HepG2 (cell line): ENCODE results near the gene PYGO2. TPM values are rescaled to one million over a fixed set of nuclear protein-coding genes. Genes with fewer than 3 reads are reported as not detected.

Experiments used
- AKAP8 ChIP-seq: sonication (generic); formaldehyde crosslinking; IDR thresholded peaks from 2 replicates; pipeline ENCODE4 v1.5.1; 2020; ENCODE audit warnings: mild to moderate bottlenecking, missing genetic modification reagents
- DPF2 ChIP-seq: sonication (generic); formaldehyde crosslinking; IDR thresholded peaks from 2 replicates; pipeline ENCODE4 v1.4.0; 2020; ENCODE audit warnings: mild to moderate bottlenecking, low read depth, missing genetic modification reagents, borderline replicate concordance
- FOXA3 ChIP-seq: IDR thresholded peaks from 2 replicates; pipeline ENCODE4 v1.6.1; 2016; ENCODE audit warnings: missing genetic modification reagents, missing compliant biosample characterization
- KAT8 ChIP-seq: IDR thresholded peaks from 2 replicates; pipeline ENCODE4 v1.6.1; 2016; ENCODE audit warnings: missing genetic modification reagents, missing compliant biosample characterization
- KLF12 ChIP-seq: sonication (generic); formaldehyde crosslinking; IDR thresholded peaks from 2 replicates; pipeline ENCODE4 v1.4.0; 2020; ENCODE audit warnings: missing genetic modification reagents, borderline replicate concordance
- NR1H2 ChIP-seq: sonication (generic); formaldehyde crosslinking; IDR thresholded peaks from 2 replicates; pipeline ENCODE4 v1.8.1; 2022; ENCODE audit warnings: low read depth, missing genetic modification reagents, borderline replicate concordance
- NRL ChIP-seq: sonication (generic); formaldehyde crosslinking; IDR thresholded peaks from 2 replicates; pipeline ENCODE4 v1.5.0; 2020; ENCODE audit warnings: missing genetic modification reagents, mild to moderate bottlenecking, moderate library complexity, borderline replicate concordance
- POLR2AphosphoS2 ChIP-seq: IDR thresholded peaks from 2 replicates; pipeline ENCODE4 v1.6.1; 2011; ENCODE audit warnings: low read depth, low read length, improper control_type of control experiment
- RARA ChIP-seq: IDR thresholded peaks from 2 replicates; pipeline ENCODE4 v1.6.1; 2016; ENCODE audit warnings: missing genetic modification reagents, missing compliant biosample characterization
- SMAD9 ChIP-seq: sonication (generic); formaldehyde crosslinking; IDR thresholded peaks from 2 replicates; pipeline ENCODE4 v1.5.1; 2020; ENCODE audit warnings: mild to moderate bottlenecking, missing genetic modification reagents
- U2AF2 ChIP-seq: fragments of 200-400 bp; formaldehyde crosslinking; IDR thresholded peaks from 2 replicates; pipeline ENCODE4 v1.6.1; 2017; ENCODE audit warnings: low read depth, mild to moderate bottlenecking, low read length
- ZFX ChIP-seq: sonication (generic); formaldehyde crosslinking; IDR thresholded peaks from 2 replicates; pipeline ENCODE4 v1.4.0; 2020; ENCODE audit warnings: mild to moderate bottlenecking, low read depth, missing genetic modification reagents, moderate library complexity
- ZFY ChIP-seq: sonication (generic); formaldehyde crosslinking; IDR thresholded peaks from 2 replicates; pipeline ENCODE4 v1.4.0; 2020; ENCODE audit warnings: missing genetic modification reagents
- ZNF709 ChIP-seq: sonication (generic); formaldehyde crosslinking; IDR thresholded peaks from 2 replicates; pipeline ENCODE4 v1.5.0; 2020; ENCODE audit warnings: mild to moderate bottlenecking, missing genetic modification reagents
- polyA plus RNA-seq, 8 experiments: library from polyadenylated mRNA; depleted of rRNA in 3 of 8; stranded (reverse) in 7 of 8; unstranded in 1 of 8; fragments of >200 nt; fragmentation: Illumina TruSeq in 4 of 8; extraction: Trizol in 4 of 8; gene quantifications; 2 replicates each; pipeline versions ENCODE4 v1.2.1 to v1.2.3, GENCODE V29; 2011 to 2016; ENCODE audit warnings: low read depth in 4 of 8, missing spikeins in 1 of 8, mixed read lengths in 1 of 8; ENCODE audit not compliant: insufficient read depth in 1 of 8
- total RNA-seq, 5 experiments: library from RNA; depleted of rRNA; stranded (reverse); fragments of >200 nt; fragmentation: Illumina TruSeq; extraction: Trizol; gene quantifications; 2 replicates each; pipeline ENCODE4 v1.2.3, GENCODE V29; 2016; ENCODE audit warnings: low read depth in 1 of 5
- TF ChIP-seq, protein P1 (sequence below): sonication (generic); formaldehyde crosslinking; IDR thresholded peaks from 2 replicates; pipeline ENCODE4 v1.8.0; 2022; ENCODE audit warnings: mild to moderate bottlenecking, missing genetic modification reagents; ENCODE audit not compliant: insufficient replicate concordance
- TF ChIP-seq, protein P2 (sequence below): sonication (generic); formaldehyde crosslinking; IDR thresholded peaks from 2 replicates; pipeline ENCODE4 v1.4.0; 2020; ENCODE audit warnings: low read depth, mild to moderate bottlenecking, missing genetic modification reagents
- TF ChIP-seq, protein P3 (sequence below), 2 experiments: fragments of 450-650 bp in 1 of 2; sonication (generic) in 1 of 2; formaldehyde crosslinking; IDR thresholded peaks; 2 replicates each; pipeline versions ENCODE4 v1.5.0 to v1.8.0; 2020 to 2022; ENCODE audit warnings: mild to moderate bottlenecking in 1 of 2, missing genetic modification reagents in 1 of 2
- TF ChIP-seq, protein P4 (sequence below): sonication (generic); formaldehyde crosslinking; IDR thresholded peaks from 2 replicates; pipeline ENCODE4 v1.8.0; 2022; ENCODE audit warnings: low read depth, missing genetic modification reagents
- TF ChIP-seq, protein P5 (sequence below): sonication (generic); formaldehyde crosslinking; IDR thresholded peaks from 2 replicates; pipeline ENCODE4 v1.4.0; 2020; ENCODE audit warnings: missing genetic modification reagents, borderline replicate concordance

The PYGO2 gene
- total and polyA plus RNA-seq, 2 of the 13 experiments (the other 11 are each of a cell fraction or from before 2014, with no cell fraction given) = 20.3 to 21.8 TPM

DNA sequence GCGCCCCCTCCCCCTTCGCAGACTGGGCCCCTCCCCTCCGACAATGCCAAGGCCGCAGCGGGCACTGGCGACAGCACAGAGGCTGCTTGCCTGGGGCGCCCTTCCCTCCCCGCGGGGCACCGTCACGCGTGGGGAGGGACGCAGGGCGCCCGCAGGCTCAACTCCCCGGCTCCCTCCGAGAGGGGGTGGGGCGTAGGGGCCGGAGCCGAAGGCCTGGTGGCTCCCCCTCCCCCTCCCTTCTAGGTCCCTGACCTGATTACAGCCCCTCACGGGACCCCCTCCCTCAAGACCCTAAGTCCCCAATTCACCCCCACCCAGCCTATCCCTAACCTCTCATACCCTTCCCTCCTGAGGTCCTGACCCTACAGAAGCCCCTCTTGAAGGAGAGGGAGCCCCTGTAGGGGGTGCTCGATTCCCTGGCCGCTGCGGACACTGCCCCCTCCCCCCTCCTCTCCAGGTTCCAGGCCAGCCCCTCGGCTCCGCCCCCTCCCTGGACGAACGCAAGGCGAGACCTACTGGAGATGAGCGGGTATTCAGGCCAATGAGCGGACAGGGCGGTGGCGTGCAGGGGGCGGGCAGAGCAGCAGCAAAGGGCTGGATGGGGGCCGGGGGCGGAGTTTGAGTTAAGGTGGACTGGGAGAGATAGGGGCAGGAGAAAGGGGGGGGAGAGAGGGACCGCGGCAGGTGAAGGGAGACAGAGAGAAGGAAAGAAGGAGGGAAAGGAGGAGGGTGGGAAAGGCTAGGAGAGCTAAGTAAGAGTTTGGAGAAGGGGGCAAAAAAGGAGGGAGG is 40.3 kb upstream of the PYGO2 start (continued):
- TF ChIP-seq, protein P1, sequence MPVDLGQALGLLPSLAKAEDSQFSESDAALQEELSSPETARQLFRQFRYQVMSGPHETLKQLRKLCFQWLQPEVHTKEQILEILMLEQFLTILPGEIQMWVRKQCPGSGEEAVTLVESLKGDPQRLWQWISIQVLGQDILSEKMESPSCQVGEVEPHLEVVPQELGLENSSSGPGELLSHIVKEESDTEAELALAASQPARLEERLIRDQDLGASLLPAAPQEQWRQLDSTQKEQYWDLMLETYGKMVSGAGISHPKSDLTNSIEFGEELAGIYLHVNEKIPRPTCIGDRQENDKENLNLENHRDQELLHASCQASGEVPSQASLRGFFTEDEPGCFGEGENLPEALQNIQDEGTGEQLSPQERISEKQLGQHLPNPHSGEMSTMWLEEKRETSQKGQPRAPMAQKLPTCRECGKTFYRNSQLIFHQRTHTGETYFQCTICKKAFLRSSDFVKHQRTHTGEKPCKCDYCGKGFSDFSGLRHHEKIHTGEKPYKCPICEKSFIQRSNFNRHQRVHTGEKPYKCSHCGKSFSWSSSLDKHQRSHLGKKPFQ (CRISPR knock-in tag) = no peak
- no peak for TF ChIP-seq AKAP8 (CRISPR knock-in tag)
- TF ChIP-seq, protein P2, sequence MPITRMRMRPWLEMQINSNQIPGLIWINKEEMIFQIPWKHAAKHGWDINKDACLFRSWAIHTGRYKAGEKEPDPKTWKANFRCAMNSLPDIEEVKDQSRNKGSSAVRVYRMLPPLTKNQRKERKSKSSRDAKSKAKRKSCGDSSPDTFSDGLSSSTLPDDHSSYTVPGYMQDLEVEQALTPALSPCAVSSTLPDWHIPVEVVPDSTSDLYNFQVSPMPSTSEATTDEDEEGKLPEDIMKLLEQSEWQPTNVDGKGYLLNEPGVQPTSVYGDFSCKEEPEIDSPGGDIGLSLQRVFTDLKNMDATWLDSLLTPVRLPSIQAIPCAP = no peak
- TF ChIP-seq KAT8 (CRISPR knock-in tag) = no peak
- no peak for TF ChIP-seq KLF12 (CRISPR knock-in tag)
- TF ChIP-seq U2AF2 = peak; percentile 90
- TF ChIP-seq, protein P3, sequence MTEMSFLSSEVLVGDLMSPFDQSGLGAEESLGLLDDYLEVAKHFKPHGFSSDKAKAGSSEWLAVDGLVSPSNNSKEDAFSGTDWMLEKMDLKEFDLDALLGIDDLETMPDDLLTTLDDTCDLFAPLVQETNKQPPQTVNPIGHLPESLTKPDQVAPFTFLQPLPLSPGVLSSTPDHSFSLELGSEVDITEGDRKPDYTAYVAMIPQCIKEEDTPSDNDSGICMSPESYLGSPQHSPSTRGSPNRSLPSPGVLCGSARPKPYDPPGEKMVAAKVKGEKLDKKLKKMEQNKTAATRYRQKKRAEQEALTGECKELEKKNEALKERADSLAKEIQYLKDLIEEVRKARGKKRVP (CRISPR knock-in tag; IDR thresholded peaks at IDR 0.05) = no peak
- TF ChIP-seq ZFY (CRISPR knock-in tag) = 0 out of 2 replicates have a peak, but pooled peaks have one; percentile 3
- no peak for TF ChIP-seq SMAD9 (CRISPR knock-in tag)
- TF ChIP-seq DPF2 (CRISPR knock-in tag) = no peak
- TF ChIP-seq FOXA3 (CRISPR knock-in tag) = no peak
- no peak for TF ChIP-seq NR1H2 (CRISPR knock-in tag)
- TF ChIP-seq RARA (CRISPR knock-in tag) = no peak
- TF ChIP-seq, protein P4, sequence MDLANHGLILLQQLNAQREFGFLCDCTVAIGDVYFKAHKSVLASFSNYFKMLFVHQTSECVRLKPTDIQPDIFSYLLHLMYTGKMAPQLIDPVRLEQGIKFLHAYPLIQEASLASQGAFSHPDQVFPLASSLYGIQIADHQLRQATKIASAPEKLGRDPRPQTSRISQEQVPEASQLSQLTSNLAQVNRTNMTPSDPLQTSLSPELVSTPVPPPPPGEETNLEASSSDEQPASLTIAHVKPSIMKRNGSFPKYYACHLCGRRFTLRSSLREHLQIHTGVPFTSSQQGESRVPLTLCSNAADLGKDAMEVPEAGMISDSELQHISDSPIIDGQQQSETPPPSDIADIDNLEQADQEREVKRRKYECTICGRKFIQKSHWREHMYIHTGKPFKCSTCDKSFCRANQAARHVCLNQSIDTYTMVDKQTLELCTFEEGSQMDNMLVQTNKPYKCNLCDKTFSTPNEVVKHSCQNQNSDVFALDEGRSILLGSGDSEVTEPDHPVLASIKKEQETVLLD = no peak
- TF ChIP-seq ZNF709 (CRISPR knock-in tag) = no peak
- TF ChIP-seq POLR2AphosphoS2 = peak; percentile 54; the same call in 1 of the 2 replicates
- no peak; the same call in none of the 2 replicates for TF ChIP-seq ZFX (CRISPR knock-in tag)
- TF ChIP-seq NRL (CRISPR knock-in tag) = no peak
- TF ChIP-seq, protein P5, sequence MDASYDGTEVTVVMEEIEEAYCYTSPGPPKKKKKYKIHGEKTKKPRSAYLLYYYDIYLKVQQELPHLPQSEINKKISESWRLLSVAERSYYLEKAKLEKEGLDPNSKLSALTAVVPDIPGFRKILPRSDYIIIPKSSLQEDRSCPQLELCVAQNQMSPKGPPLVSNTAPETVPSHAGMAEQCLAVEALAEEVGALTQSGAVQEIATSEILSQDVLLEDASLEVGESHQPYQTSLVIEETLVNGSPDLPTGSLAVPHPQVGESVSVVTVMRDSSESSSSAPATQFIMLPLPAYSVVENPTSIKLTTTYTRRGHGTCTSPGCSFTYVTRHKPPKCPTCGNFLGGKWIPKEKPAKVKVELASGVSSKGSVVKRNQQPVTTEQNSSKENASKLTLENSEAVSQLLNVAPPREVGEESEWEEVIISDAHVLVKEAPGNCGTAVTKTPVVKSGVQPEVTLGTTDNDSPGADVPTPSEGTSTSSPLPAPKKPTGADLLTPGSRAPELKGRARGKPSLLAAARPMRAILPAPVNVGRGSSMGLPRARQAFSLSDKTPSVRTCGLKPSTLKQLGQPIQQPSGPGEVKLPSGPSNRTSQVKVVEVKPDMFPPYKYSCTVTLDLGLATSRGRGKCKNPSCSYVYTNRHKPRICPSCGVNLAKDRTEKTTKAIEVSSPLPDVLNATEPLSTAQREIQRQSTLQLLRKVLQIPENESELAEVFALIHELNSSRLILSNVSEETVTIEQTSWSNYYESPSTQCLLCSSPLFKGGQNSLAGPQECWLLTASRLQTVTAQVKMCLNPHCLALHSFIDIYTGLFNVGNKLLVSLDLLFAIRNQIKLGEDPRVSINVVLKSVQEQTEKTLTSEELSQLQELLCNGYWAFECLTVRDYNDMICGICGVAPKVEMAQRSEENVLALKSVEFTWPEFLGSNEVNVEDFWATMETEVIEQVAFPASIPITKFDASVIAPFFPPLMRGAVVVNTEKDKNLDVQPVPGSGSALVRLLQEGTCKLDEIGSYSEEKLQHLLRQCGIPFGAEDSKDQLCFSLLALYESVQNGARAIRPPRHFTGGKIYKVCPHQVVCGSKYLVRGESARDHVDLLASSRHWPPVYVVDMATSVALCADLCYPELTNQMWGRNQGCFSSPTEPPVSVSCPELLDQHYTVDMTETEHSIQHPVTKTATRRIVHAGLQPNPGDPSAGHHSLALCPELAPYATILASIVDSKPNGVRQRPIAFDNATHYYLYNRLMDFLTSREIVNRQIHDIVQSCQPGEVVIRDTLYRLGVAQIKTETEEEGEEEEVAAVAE = no peak
